ELR (cell line): ENCODE results near the gene GRK7.

ENCODE experiments used
- DNase-seq: peaks from one replicate; pipeline ENCODE4 v3.0.0-alpha.2; 2015; ENCODE audit warnings: low read depth

Gene GRK7

GRCh38 chr3:141763088-141763750 is at the start of gene GRK7:
TSS of gene GRK7 (plus strand) at chr3:141763408. CDS start at chr3:141778285, 14,877 bp downstream.
- no peak for DNase-seq

GRCh38 chr3:141714671-141715070 is 48.5 kb upstream of the GRK7 start:
- no peak for DNase-seq

- no peak for DNase-seq
Measured at GRCh38 chr3:141722081-141722480, 41.1 kb upstream of the GRK7 start.

- no peak for DNase-seq
Measured at GRCh38 chr3:141722648-141723047, 40.6 kb upstream of the GRK7 start.

- no peak for DNase-seq
Measured at GRCh38 chr3:141723255-141723654, 40.0 kb upstream of the GRK7 start.

GRCh38 chr3:141724186-141724585 is 39.0 kb upstream of the GRK7 start:
- DNase-seq: no peak

- no peak for DNase-seq
Measured at GRCh38 chr3:141725036-141725435, 38.2 kb upstream of the GRK7 start.

- DNase-seq: no peak
Measured at GRCh38 chr3:141726483-141726882, 36.7 kb upstream of the GRK7 start.

- no peak for DNase-seq
Measured at GRCh38 chr3:141728355-141728892, 34.8 kb upstream of the GRK7 start.

- DNase-seq: no peak
Measured at GRCh38 chr3:141729240-141729639, 34.0 kb upstream of the GRK7 start.

GRCh38 chr3:141735176-141735575 is 28.0 kb upstream of the GRK7 start:
- no peak for DNase-seq

- DNase-seq: no peak
Measured at GRCh38 chr3:141735770-141736465, 27.3 kb upstream of the GRK7 start.

GRCh38 chr3:141737093-141737492 is 26.1 kb upstream of the GRK7 start:
- no peak for DNase-seq

- no peak for DNase-seq
Measured at GRCh38 chr3:141737678-141738021, 25.6 kb upstream of the GRK7 start.

GRCh38 chr3:141738022-141738890 is 25.0 kb upstream of the GRK7 start, which contains the start of gene RNF7:
TSS of gene RNF7 (plus strand) at chr3:141738298. CDS start at chr3:141738342, 44 bp downstream.
- DNase-seq: peak; percentile 96

- DNase-seq: peak; percentile 75
Measured at GRCh38 chr3:141738891-141739363, 24.3 kb upstream of the GRK7 start.

GRCh38 chr3:141739731-141740130 is 23.5 kb upstream of the GRK7 start:
- DNase-seq: no peak

GRCh38 chr3:141740349-141740748 is 22.9 kb upstream of the GRK7 start:
- DNase-seq: no peak

- no peak for DNase-seq
Measured at GRCh38 chr3:141743305-141743704, 19.9 kb upstream of the GRK7 start.

GRCh38 chr3:141746962-141747361 is 16.2 kb upstream of the GRK7 start:
- DNase-seq: no peak

GRCh38 chr3:141753399-141753798 is 9.8 kb upstream of the GRK7 start:
- DNase-seq: no peak

GRCh38 chr3:141754032-141754431 is 9.2 kb upstream of the GRK7 start:
- no peak for DNase-seq
